Neutrophil (primary cell): ENCODE measurements around the gene SEC24B.

Experiments
- H3K27ac ChIP-seq: fragments of 200-600 bp; sonication (generic); 2 replicates; pipeline ENCODE4 v1.5.1; 2016; ENCODE audit warnings: mild to moderate bottlenecking, moderate library complexity
- H3K27me3 ChIP-seq: fragments of 200-600 bp; sonication (generic); 2 replicates; pipeline ENCODE4 v1.6.0; 2016; ENCODE audit warnings: mild to moderate bottlenecking
- H3K36me3 ChIP-seq: fragments of 200-600 bp; sonication (generic); 2 replicates; pipeline ENCODE4 v1.5.1; 2017
- H3K4me1 ChIP-seq, 2 experiments: fragments of 200-600 bp in 1 of 2; sonication (generic) in 1 of 2; 1 replicate in 1 of 2; 2 replicates in 1 of 2; pipeline versions ENCODE4 v1.5.1 to v1.6.1; 2013 to 2016; ENCODE audit warnings: low read depth in 1 of 2, low read length in 1 of 2, mild to moderate bottlenecking in 1 of 2, moderate library complexity in 1 of 2; ENCODE audit not compliant: control insufficient read depth in 1 of 2, insufficient read depth in 1 of 2
- H3K4me3 ChIP-seq, 2 experiments: fragments of 200-600 bp in 1 of 2; sonication (generic) in 1 of 2; 1 replicate in 1 of 2; 2 replicates in 1 of 2; pipeline ENCODE4 v1.5.1; 2013 to 2016; ENCODE audit warnings: low read depth in 1 of 2, low read length in 1 of 2, mild to moderate bottlenecking in 1 of 2, moderate library complexity in 1 of 2
- H3K9me3 ChIP-seq: fragments of 200-600 bp; sonication (generic); 2 replicates; pipeline ENCODE4 v1.5.1; 2016
- CTCF ChIP-seq: fragments of 200-600 bp; sonication (generic); IDR thresholded peaks from 2 replicates; pipeline ENCODE4 v1.5.1; 2016; ENCODE audit warnings: antibody characterized with exemption

Gene SEC24B

DNA sequence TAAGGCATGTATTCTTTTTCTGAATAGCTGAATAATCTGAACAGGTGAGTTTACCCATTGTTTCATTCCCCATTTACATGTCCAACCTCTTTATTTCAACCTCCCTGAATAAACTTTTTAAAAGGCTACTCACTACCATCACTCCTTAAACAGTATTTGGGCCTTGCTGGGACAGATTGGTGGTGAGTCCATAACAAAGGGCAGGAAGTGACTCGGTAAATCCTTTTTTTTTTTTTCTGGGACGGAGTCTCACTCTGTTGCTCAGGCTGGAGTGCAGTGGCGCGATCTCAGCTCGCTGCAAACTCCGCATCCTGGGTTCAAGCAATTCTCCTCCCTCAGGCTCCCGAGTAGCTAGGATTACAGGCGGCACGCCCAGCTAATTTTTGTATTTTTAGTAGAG lies 23.4 kb upstream of the SEC24B start:
- Histone ChIP-seq H3K36me3 (no peaks in the 10 kb centered on the region), H3K27me3 (peaks cover 1% of the 10 kb centered on the region), H3K9me3 (no peaks in the 10 kb centered on the region), H3K4me1 (no peaks in the 10 kb centered on the region), H3K4me3 (no peak overlapping the region), H3K27ac (no peak overlapping the region)
- no peak for TF ChIP-seq CTCF

GRCh38 chr4:109410776-109411175 lies 22.8 kb upstream of the SEC24B start:
- H3K4me3 ChIP-seq = no peak overlapping the region
- H3K27ac ChIP-seq = no peak overlapping the region
- no peaks in the 10 kb centered on the region for H3K36me3 ChIP-seq
- no peak for TF ChIP-seq CTCF
- no peaks in the 10 kb centered on the region for H3K9me3 ChIP-seq
- no peaks in the 10 kb centered on the region for H3K4me1 ChIP-seq
- H3K27me3 ChIP-seq = no peaks in the 10 kb centered on the region

GRCh38 chr4:109411964-109412363 lies 21.7 kb upstream of the SEC24B start:
- Histone ChIP-seq H3K4me3 (no peak overlapping the region), H3K9me3 (no peaks in the 10 kb centered on the region), H3K27me3 (no peaks in the 10 kb centered on the region), H3K27ac (no peak overlapping the region), H3K4me1 (no peaks in the 10 kb centered on the region), H3K36me3 (no peaks in the 10 kb centered on the region)
- no peak for TF ChIP-seq CTCF

DNA sequence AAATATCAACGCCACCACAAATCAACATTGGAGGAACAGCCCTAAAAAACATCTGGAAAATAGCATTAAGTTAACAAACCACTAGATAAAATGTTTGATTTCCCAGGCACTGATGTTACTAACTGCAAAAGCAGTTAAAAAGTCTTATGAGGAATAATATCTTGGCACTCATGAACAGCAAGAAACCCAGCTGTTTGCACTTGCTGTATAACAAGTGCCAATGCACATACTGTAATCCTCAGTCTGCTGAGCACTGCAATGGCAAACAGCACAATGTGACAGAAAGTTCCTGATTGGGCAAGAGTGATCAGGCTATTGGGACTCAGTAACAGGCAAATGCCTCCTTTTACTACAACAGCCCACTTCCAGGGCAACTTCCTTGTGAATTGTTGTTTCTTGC lies 20.8 kb upstream of the SEC24B start:
- H3K9me3 ChIP-seq = no peaks in the 10 kb centered on the region
- no peak overlapping the region for H3K27ac ChIP-seq
- no peak for TF ChIP-seq CTCF
- H3K27me3 ChIP-seq = no peaks in the 10 kb centered on the region
- H3K36me3 ChIP-seq = no peaks in the 10 kb centered on the region
- no peaks in the 10 kb centered on the region for H3K4me1 ChIP-seq
- no peak overlapping the region for H3K4me3 ChIP-seq

- Histone ChIP-seq H3K27ac (no peak overlapping the region), H3K9me3 (no peaks in the 10 kb centered on the region), H3K36me3 (no peaks in the 10 kb centered on the region), H3K27me3 (no peaks in the 10 kb centered on the region), H3K4me3 (no peak overlapping the region), H3K4me1 (no peaks in the 10 kb centered on the region)
- TF ChIP-seq CTCF = no peak
Measured at GRCh38 chr4:109414938-109415337, 18.7 kb upstream of the SEC24B start.

DNA sequence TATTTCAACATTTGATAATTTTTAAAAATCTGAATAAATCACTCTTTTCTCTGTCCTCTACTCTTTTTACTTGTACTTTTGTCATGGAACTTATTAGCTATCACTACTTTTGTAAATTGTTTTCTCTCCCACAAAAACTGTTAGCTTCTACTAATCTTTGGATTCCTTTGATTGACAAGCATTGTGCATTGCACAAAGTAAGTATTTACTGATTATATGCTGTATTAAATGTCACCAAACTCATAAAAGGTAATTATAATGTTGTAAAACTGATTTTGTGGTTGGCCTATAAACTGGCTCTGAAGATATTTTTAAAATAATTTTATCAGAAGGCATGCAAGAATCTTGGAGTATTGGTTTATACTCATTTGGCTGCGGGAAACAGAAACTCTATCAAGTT lies 15.0 kb upstream of the SEC24B start:
- TF ChIP-seq CTCF = no peak
- Histone ChIP-seq H3K27ac (no peak overlapping the region), H3K4me3 (no peak overlapping the region)

More for the DNA sequence above, 15.0 kb upstream of the SEC24B start:
- H3K27me3 ChIP-seq = no peaks in the 10 kb centered on the region
- no peaks in the 10 kb centered on the region for H3K9me3 ChIP-seq
- no peaks in the 10 kb centered on the region for H3K4me1 ChIP-seq
- no peaks in the 10 kb centered on the region for H3K36me3 ChIP-seq
